Smooth muscle cell (in vitro differentiated cells): ENCODE data around the gene C12orf76. TPM values are rescaled to one million over a fixed set of nuclear protein-coding genes. Genes with fewer than 3 reads are reported as not detected.
A peak's percentile ranks its signal among the peaks of the same experiment; 100 is the strongest.

ENCODE experiments used
- DNase-seq: peaks from one replicate; lab custom pipeline; 2025; ENCODE audit not compliant: unreplicated experiment; lab: John Stamatoyannopoulos, UW
- H2AFZ ChIP-seq: fragments of 200-600 bp; sonication (generic); 2 replicates; pipeline ENCODE4 v1.6.0; 2016; ENCODE audit warnings: antibody characterized with exemption, low read depth, mild to moderate bottlenecking
- H3F3A ChIP-seq: fragments of 200-600 bp; sonication (generic); 2 replicates; pipeline ENCODE4 v1.6.0; 2017; ENCODE audit warnings: antibody characterized with exemption, low read depth
- H3K27ac ChIP-seq: fragments of 200-600 bp; sonication (generic); 2 replicates; pipeline ENCODE4 v1.5.1; 2016; ENCODE audit warnings: low read depth, mild to moderate bottlenecking
- H3K27me3 ChIP-seq: fragments of 200-600 bp; sonication (generic); 2 replicates; pipeline ENCODE4 v1.6.1; 2016; ENCODE audit warnings: low read depth, mild to moderate bottlenecking
- H3K36me3 ChIP-seq: fragments of 200-600 bp; sonication (generic); 2 replicates; pipeline ENCODE4 v1.5.1; 2016; ENCODE audit warnings: low read depth
- H3K4me1 ChIP-seq: fragments of 200-600 bp; sonication (generic); 2 replicates; pipeline ENCODE4 v1.5.1; 2016; ENCODE audit warnings: low read depth
- H3K4me2 ChIP-seq: fragments of 200-600 bp; sonication (generic); 2 replicates; pipeline ENCODE4 v1.6.0; 2016; ENCODE audit warnings: mild to moderate bottlenecking
- H3K4me3 ChIP-seq: fragments of 200-600 bp; sonication (generic); 2 replicates; pipeline ENCODE4 v1.5.1; 2016; ENCODE audit warnings: mild to moderate bottlenecking
- H3K79me2 ChIP-seq: fragments of 200-600 bp; sonication (generic); 2 replicates; pipeline ENCODE4 v1.6.0; 2016; ENCODE audit warnings: low read depth, mild to moderate bottlenecking
- H3K9ac ChIP-seq: fragments of 200-600 bp; sonication (generic); 2 replicates; pipeline ENCODE4 v1.6.0; 2016; ENCODE audit warnings: low read depth
- H3K9me3 ChIP-seq: fragments of 200-600 bp; sonication (generic); replicated peaks from 2 replicates; pipeline ENCODE4 v1.5.1; 2016; ENCODE audit warnings: low read depth
- H4K20me1 ChIP-seq: fragments of 200-600 bp; sonication (generic); 2 replicates; pipeline ENCODE4 v1.6.0; 2016; ENCODE audit warnings: low read depth
- WGBS: methylation state at CpG from one replicate; pipeline ENCODE4 v1.1.7; 2016; ENCODE audit warnings: low lambda C conversion rate; 5-methylcytosine and 5-hydroxymethylcytosine counted together
- polyA plus RNA-seq: library from polyadenylated mRNA; unstranded; fragments of >200 nt; fragmentation: Nextera tagmentation; extraction: Ambion mirVana; gene quantifications from 2 replicates; pipeline ENCODE4 v1.2.1, GENCODE V29; 2016
- total RNA-seq: library from RNA; depleted of rRNA; stranded (reverse); fragments of >200 nt; gene quantifications from 2 replicates; pipeline ENCODE4 v1.2.3, GENCODE V29; 2014
- TF ChIP-seq, protein P1 (sequence below): fragments of 200-600 bp; sonication (generic); IDR thresholded peaks from 2 replicates; pipeline ENCODE4 v1.5.1; 2017; ENCODE audit warnings: borderline replicate concordance, mild to moderate bottlenecking, antibody characterized with exemption; ENCODE audit not compliant: insufficient read depth, poor library complexity, severe bottlenecking

Gene C12orf76
- total and polyA plus RNA-seq, 2 experiments from 2014 or later = 10.0 to 12.0 TPM

DNA sequence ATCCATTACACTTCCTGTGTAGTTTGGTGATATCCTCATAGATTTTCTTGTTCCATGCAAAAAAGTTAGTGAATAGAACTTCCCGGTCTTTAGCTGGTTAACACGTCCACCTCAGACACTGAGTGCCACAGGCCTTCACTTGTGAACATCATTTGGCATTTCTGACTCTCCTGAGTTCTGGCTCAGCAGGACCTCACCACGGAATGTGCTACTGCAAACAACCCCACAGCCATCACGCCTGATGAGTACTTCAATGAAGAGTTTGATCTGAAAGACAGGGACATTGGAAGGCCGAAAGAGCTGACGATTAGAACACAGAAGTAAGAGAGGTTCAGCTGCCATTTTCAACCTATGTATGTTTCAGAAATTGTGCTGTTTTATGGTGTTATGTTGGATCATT, 20.0 kb downstream of the C12orf76 start:
- H3K79me2 ChIP-seq = no peaks in the 10 kb centered on the region
- H3K4me1 ChIP-seq = peaks cover 10% of the 10 kb centered on the region
- no peak overlapping the region for H3K4me3 ChIP-seq
- H3K27ac ChIP-seq = no peak overlapping the region
- H3K9ac ChIP-seq = no peak overlapping the region
- H4K20me1 ChIP-seq = peaks cover 19% of the 10 kb centered on the region
- no peaks in the 10 kb centered on the region for H3K9me3 ChIP-seq
- H3K27me3 ChIP-seq = no peaks in the 10 kb centered on the region
- no peak overlapping the region for H3K4me2 ChIP-seq
- TF ChIP-seq, protein P1, sequence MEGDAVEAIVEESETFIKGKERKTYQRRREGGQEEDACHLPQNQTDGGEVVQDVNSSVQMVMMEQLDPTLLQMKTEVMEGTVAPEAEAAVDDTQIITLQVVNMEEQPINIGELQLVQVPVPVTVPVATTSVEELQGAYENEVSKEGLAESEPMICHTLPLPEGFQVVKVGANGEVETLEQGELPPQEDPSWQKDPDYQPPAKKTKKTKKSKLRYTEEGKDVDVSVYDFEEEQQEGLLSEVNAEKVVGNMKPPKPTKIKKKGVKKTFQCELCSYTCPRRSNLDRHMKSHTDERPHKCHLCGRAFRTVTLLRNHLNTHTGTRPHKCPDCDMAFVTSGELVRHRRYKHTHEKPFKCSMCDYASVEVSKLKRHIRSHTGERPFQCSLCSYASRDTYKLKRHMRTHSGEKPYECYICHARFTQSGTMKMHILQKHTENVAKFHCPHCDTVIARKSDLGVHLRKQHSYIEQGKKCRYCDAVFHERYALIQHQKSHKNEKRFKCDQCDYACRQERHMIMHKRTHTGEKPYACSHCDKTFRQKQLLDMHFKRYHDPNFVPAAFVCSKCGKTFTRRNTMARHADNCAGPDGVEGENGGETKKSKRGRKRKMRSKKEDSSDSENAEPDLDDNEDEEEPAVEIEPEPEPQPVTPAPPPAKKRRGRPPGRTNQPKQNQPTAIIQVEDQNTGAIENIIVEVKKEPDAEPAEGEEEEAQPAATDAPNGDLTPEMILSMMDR = no peak
- peaks cover 12% of the 10 kb centered on the region for H3F3A ChIP-seq
- H2AFZ ChIP-seq = no peak overlapping the region
- H3K36me3 ChIP-seq = no peaks in the 10 kb centered on the region
- WGBS = 92% methylated on average over 6 of the region's 6 CpGs
- DNase-seq = no peak

DNA sequence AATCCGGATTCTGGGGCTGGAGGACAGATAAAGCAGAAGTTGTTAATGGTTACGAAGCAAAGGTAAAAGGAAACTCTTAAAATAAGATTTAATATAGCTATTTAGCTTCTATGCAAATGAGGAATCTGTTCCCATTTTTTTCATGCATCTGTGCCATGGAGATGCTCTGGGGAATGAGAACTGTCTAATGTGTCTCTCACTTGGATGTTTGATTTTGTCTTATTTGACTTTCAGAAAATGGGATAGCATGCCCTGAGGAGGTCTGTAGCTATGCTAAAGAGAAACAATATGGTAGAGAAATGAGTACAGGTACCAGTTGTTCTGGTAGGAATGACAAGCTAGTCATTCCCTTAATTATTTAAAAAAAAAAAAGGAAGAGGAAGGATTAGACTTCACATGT, 24.3 kb downstream of the C12orf76 start:
- H3K4me2 ChIP-seq = peak overlapping the region; percentile 58
- H3K9ac ChIP-seq = no peak overlapping the region
- H3K4me3 ChIP-seq = no peak overlapping the region
- H4K20me1 ChIP-seq = peaks cover 19% of the 10 kb centered on the region
- TF ChIP-seq, protein P1 = no peak
- H3F3A ChIP-seq = peaks cover 12% of the 10 kb centered on the region
- no peaks in the 10 kb centered on the region for H3K79me2 ChIP-seq
- peak overlapping the region; percentile 77 for H3K27ac ChIP-seq
- DNase-seq = no peak
- H3K36me3 ChIP-seq = peaks cover 5% of the 10 kb centered on the region
- H3K27me3 ChIP-seq = no peaks in the 10 kb centered on the region
- H2AFZ ChIP-seq = no peak overlapping the region
- H3K9me3 ChIP-seq = no peaks in the 10 kb centered on the region
- WGBS = 97% methylated on average over 2 of the region's 2 CpGs
- peaks cover 10% of the 10 kb centered on the region for H3K4me1 ChIP-seq

DNA sequence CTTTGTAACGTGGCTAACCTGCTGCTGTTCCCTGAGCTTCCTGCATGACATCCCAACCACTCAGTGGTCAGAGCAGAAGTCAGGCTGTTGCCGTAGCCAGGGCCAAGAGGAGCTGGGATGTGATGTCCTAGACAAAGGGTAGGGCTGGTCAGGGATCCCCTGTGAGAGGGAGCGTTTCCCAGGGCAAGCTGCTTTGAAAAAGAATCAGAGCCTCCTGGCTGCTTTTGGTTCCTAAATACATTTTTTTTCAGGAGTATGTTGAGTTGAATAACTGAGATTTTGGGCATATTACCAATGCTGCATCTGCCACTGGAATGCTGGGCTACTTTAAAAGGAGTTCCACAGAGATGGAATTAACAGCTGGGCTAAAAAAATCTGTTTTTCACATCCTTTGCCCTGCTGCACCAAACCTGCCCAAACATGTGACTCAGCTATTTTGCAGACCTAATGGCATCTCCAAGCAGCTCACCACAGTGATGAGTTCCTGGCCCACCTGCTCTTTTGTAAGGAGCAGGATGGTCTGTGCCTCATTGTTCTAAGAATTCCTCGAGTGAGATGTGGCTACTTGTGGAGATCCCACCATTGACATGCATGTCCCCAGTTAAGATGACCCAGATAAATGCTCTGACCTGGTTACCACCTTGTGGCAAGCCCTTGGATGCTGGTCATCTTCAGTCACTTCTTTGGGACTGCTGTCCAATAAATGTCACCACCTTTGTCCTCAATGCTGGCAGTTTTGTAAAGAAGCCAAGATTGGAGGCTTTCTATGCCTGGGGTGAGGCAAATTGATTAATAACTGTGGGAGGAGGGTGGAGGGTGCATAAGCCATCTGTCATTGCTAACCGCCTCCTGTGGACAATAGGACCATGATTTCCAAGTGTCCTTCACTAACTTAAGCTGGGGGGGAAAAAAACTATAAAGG, 25.0 kb downstream of the C12orf76 start:
- Histone ChIP-seq H3K27ac (peak overlapping the region; percentile 77), H3K36me3 (peaks cover 7% of the 10 kb centered on the region)

More for the DNA sequence above, 25.0 kb downstream of the C12orf76 start:
- no peaks in the 10 kb centered on the region for H3K9me3 ChIP-seq
- no peak overlapping the region for H2AFZ ChIP-seq
- H3K79me2 ChIP-seq = no peaks in the 10 kb centered on the region
- no peak overlapping the region for H3K4me3 ChIP-seq
- 91% methylated on average over 5 of the region's 5 CpGs for WGBS
- TF ChIP-seq, protein P1 = no peak
- H3K4me2 ChIP-seq = peak overlapping the region; percentile 58
- peaks cover 10% of the 10 kb centered on the region for H3K4me1 ChIP-seq
- H3F3A ChIP-seq = peaks cover 12% of the 10 kb centered on the region
- H4K20me1 ChIP-seq = peaks cover 19% of the 10 kb centered on the region
- no peaks in the 10 kb centered on the region for H3K27me3 ChIP-seq
- no peak overlapping the region for H3K9ac ChIP-seq
- no peak for DNase-seq
